Pancreas (tissue), 10 donors: Measurements from ENCODE around the gene PRSS1. TPM values are rescaled to one million over a fixed set of nuclear protein-coding genes. Genes with fewer than 3 reads are reported as not detected.
A peak's percentile ranks its signal among the peaks of the same experiment; 100 is the strongest.
"Not testable (repeated sequence)": the region's sequence is repeated elsewhere in the genome, so short reads cannot be mapped to it uniquely, and the experiment has no call there.

ENCODE experiments used
- ATAC-seq, 4 donors: fragments of 200-7000 bp; cut with Tn5 transposase; one replicate each; pipeline versions ENCODE4 v1.8.0 to v1.9.1; 2020; ENCODE audit warnings: mild to moderate bottlenecking in 4 of 4, moderate library complexity in 4 of 4
- DNase-seq, 6 donors: peaks; one replicate each; pipeline ENCODE4 v3.0.0-alpha.2; 2020
- FAIRE-seq: peaks from 2 replicates; lab custom pipeline; 2012; peaks lifted over from hg19 to GRCh38; lab: Jason Lieb, UNC
- H3K27ac ChIP-seq, 4 donors: fragments of 200-600 bp; sonication (generic); 1 replicate in 3 of 4; 2 replicates in 1 of 4; pipeline versions ENCODE4 v1.5.0 to v1.8.0; 2020
- H3K27me3 ChIP-seq, 4 donors: fragments of 200-600 bp; one replicate each; pipeline ENCODE4 v1.8.0; 2021
- H3K36me3 ChIP-seq, 3 donors: fragments of 200-600 bp; sonication (generic) in 1 of 3; one replicate each; pipeline versions ENCODE4 v1.5.0 to v1.8.0; 2020 to 2021
- H3K4me1 ChIP-seq, 3 donors: fragments of 200-600 bp; one replicate each; pipeline ENCODE4 v1.8.0; 2021
- H3K4me3 ChIP-seq, 4 donors: fragments of 200-600 bp; sonication (generic) in 2 of 4; one replicate each; pipeline versions ENCODE4 v1.5.0 to v1.8.0; 2020 to 2021
- H3K9me3 ChIP-seq, 4 donors: fragments of 200-600 bp; one replicate each; pipeline ENCODE4 v1.8.0; 2021
- CTCF ChIP-seq, 4 donors: fragments of 200-600 bp; sonication (generic) in 3 of 4; IDR thresholded peaks; one replicate each; pipeline versions ENCODE4 v1.5.0 to v1.8.0; 2021; ENCODE audit warnings: antibody characterized with exemption in 4 of 4
- whole genome bisulfite sequencing, 2 donors: extraction: QIAGEN DNeasy Blood & Tissue Kit; methylation state at CpG; one replicate each; pipeline ENCODE4 v1.1.7; 2013; 5-methylcytosine and 5-hydroxymethylcytosine counted together
- intact Hi-C, 3 donors: fragments of 100-400 bp; cut with DNase I; formaldehyde crosslinking; loops; one replicate each; pipeline versions ENCODE4 v1.11.1 to v1.14.2; 2022
- polyA plus RNA-seq, 2 donors: library from polyadenylated mRNA; stranded (reverse); fragments of 200-250 nt; gene quantifications; one replicate each; pipeline ENCODE4 v1.2.3, GENCODE V29; 2013
- total RNA-seq, 6 donors: library from RNA; stranded (reverse); fragmentation: NEBNext Ultra II Directional in 4 of 6; extraction: Animal tissue kit (Norgen Biotek cat#: 25700) in 4 of 6; gene quantifications; one replicate each; pipeline versions ENCODE4 v1.2.1 to v1.2.4, GENCODE V29; 2021 to 2023
- donor health status: healthy with polysubstance abuse.
- donor health status: DM: no; HTN: no; CAD: no; lungs with moderate emphysema.
- donor health status: DM: no; HTN: no; CAD: no.
- donor health status: control.
- donor health status: control.
- donor health status: Bipolar disorder and iron deficiency.
- donor health status: DM: yes; HTN: yes; CAD: no.
- donor health status: DM: no; HTN: no; CAD: no.
- donor health status: DM: no; HTN: no; CAD: no.
- donor health status: DM: yes; HTN: yes; CAD: no.

Gene PRSS1
- total and polyA plus RNA-seq, 8 donors, result 22,582 to 66,172 (median 41,529) TPM

GRCh38 chr7:142759433-142759832 lies 10.2 kb downstream of the PRSS1 start:
- no peak for ATAC-seq
- 89 to 94% methylated on average over 1 of the region's 1 CpG for WGBS, 2 donors
- H3K27ac ChIP-seq, result peak overlapping the region in 3 of 4 donors; percentile 39 to 71 (median 69)

GRCh38 chr7:142760071-142760642 lies 10.9 kb downstream of the PRSS1 start:
- Histone ChIP-seq H3K27ac (peak overlapping the region; percentile 42 to 71 (median 66)), H3K36me3 (no peaks in the 10 kb centered on the region), H3K4me1 (peaks cover 0 to 22% (median 15%) of the 10 kb centered on the region in 3 donors), H3K9me3 (no peaks in the 10 kb centered on the region), H3K27me3 (no peaks in the 10 kb centered on the region), H3K4me3 (peak overlapping the region in 1 of 4 donors; percentile 12)
- intact Hi-C loops, result no loop called here
- 30 to 34% methylated on average over 5 of the region's 5 CpGs for WGBS, 2 donors
- TF ChIP-seq CTCF (IDR thresholded peaks at IDR 0.05), result no peak
- ATAC-seq (peak; percentile 79 to 87 (median 84)), DNase-seq (peak in 4 of 6 donors; percentile 81 to 93 (median 90)), FAIRE-seq (no peak)

More at GRCh38 chr7:142759433-142759832, 10.2 kb downstream of the PRSS1 start:
- TF ChIP-seq CTCF (IDR thresholded peaks at IDR 0.05), result no peak
- peaks cover 0 to 22% (median 15%) of the 10 kb centered on the region in 3 donors for H3K4me1 ChIP-seq
- H3K36me3 ChIP-seq, result no peaks in the 10 kb centered on the region
- no peaks in the 10 kb centered on the region for H3K27me3 ChIP-seq
- DNase-seq (peak in 1 of 6 donors; percentile 34), FAIRE-seq (no peak)
- no peaks in the 10 kb centered on the region for H3K9me3 ChIP-seq
- H3K4me3 ChIP-seq, result no peak overlapping the region
- intact Hi-C loops, result no loop called here

GRCh38 chr7:142761606-142762005 lies 12.3 kb downstream of the PRSS1 start:
- H3K27me3 ChIP-seq, intact Hi-C loops, FAIRE-seq, H3K9me3 ChIP-seq, H3K4me3 ChIP-seq, H3K36me3 ChIP-seq, H3K27ac ChIP-seq: not testable (repeated sequence)
- WGBS, 2 donors, result 41 to 71% methylated on average over 2 of the region's 2 CpGs
- DNase-seq (peak in 1 of 6 donors; percentile 48), ATAC-seq (peak; percentile 1 to 23 (median 4))
- peaks cover 0 to 22% (median 15%) of the 10 kb centered on the region in 3 donors for H3K4me1 ChIP-seq

GRCh38 chr7:142762104-142762503 lies 12.8 kb downstream of the PRSS1 start:
- TF ChIP-seq CTCF (IDR thresholded peaks at IDR 0.05), result no peak
- H3K27ac ChIP-seq, result no peak overlapping the region
- no peaks in the 10 kb centered on the region for H3K9me3 ChIP-seq
- H3K27me3 ChIP-seq, result no peaks in the 10 kb centered on the region
- DNase-seq (no peak), ATAC-seq (no peak), FAIRE-seq (no peak)
- peaks cover 0 to 18% (median 15%) of the 10 kb centered on the region in 3 donors for H3K4me1 ChIP-seq
- 79 to 89% methylated on average over 1 of the region's 1 CpG for WGBS, 2 donors
- no peak overlapping the region for H3K4me3 ChIP-seq
- no peaks in the 10 kb centered on the region for H3K36me3 ChIP-seq
- intact Hi-C loops, result no loop called here

- no peak for TF ChIP-seq CTCF (IDR thresholded peaks at IDR 0.05)
- ATAC-seq, result no peak
- no peak for FAIRE-seq
- Histone ChIP-seq H3K36me3 (peaks cover 0 to 12% (median 0%) of the 10 kb centered on the region in 3 donors), H3K27me3 (no peaks in the 10 kb centered on the region), H3K4me3 (no peak overlapping the region), H3K9me3 (no peaks in the 10 kb centered on the region), H3K27ac (no peak overlapping the region), H3K4me1 (peaks cover 8 to 22% (median 10%) of the 10 kb centered on the region in 3 donors)
- no peak for DNase-seq
- 72 to 82% methylated on average over 3 of the region's 3 CpGs for WGBS, 2 donors
- intact Hi-C loops, result no loop called here
Observed at GRCh38 chr7:142767451-142767850, 18.2 kb downstream of the PRSS1 start.
